CD4-positive, alpha-beta T cell treated with Interleukin-6 for 4 hours (primary cell): ENCODE data around the gene PSKH1.

Experiments
- DNase-seq: peaks from one replicate; pipeline ENCODE4 v3.0.0-alpha.2; 2020; ENCODE audit warnings: mixed read lengths

The PSKH1 gene

DNA sequence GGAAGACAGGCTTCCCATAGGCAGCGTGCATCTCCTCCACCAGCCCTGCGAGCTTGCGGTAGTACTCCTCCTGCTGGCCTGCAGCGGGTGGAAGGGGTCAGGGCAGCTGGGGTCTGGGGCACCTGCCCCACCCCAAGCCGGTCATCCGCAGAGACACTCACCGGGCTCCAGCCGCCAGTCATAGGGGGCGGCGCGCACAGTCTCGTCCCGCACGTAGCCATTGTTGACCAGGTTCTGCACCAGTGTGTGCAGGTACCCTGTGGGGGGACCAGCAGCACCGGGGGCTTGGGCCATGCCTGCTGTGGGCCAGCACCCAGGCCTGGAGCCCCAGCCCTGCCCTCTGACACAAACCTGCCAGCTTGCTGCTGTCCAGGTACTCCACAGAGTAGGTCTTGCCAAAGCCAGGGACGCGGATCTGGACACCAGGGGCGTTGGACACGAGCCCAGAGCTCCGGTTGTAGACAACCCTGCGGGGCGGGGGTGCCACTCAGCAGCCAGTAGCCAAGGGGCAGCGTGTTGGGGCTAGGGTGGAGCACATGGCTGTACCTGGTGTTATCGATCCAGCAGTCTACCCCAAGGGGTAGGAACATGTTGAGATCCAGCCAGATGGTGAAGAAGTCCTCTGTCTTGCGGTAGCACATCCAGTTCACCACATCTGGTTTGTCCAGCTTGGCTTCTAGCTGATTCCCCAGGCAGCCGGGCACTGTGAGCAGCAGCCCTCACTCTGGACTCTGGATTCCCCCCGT, 49.6 kb downstream of the PSKH1 start:
- no peak for DNase-seq

DNA sequence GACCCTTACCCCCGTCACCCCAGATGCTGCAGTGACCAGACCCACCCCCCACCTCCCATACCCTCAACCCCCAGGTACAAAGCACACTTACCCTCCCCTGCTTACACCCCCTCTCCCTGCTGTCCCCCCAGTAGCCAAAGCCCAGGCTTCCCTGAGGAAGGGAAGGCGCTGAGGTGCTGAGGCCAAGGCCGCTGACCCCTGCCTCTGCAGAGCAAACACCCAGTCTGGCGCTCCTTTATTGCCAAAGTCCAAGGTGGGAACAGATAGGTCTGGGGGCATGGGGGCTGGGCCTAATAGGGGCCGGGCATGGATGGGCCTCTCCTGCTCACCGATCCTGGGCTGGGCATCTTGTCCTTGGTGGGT, 50.2 kb downstream of the PSKH1 start:
- no peak for DNase-seq

DNA sequence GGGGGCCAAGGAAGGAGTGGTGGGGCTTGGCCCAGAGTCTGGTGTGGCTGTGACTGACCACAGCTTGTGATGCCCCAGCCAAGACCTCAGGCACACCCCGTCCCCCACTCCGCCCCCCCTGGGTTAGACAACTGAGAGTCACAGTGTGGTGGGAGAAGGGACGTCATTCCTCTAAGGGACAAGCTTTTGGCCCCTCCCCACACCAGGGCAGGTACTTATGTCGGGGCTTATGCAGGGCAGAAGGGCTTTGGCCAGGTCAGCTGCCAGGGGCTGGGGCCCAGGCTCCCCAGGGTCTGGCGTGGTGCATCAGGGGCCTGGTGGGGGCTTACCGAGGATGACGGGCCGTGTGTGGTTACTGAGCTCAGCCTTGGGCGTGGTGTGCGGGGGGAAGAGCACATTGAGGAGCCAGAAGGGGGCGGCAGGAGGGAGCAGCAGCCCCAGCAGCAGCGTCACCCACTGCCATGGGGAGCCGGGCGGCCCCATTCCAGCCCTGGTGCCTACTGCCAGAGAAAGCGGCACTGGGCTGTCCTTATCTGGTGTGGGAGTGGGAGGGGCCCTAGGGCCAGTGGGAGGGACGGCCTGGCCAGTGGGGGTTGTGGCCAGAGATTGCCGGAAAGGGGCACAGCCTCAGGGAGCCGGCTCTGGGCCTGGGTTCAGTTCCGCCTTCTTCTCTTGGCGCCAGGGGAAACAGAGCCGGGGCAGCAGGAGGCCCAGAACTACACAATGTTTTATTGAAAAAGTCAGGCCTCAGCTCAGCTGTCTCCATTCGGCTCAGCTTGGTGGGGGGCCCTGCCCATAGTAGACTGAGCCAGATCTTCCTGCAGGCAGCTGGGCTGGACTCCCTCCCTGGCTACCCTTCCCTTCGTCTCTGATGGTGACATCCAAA, 50.8 kb downstream of the PSKH1 start, which contains the start of gene LCAT:
Gene LCAT, minus strand, starts transcription at position 502 of the 886 bp plus-strand sequence. Its CDS starts 19 bp downstream, at position 483.
- DNase-seq, result no peak

DNA sequence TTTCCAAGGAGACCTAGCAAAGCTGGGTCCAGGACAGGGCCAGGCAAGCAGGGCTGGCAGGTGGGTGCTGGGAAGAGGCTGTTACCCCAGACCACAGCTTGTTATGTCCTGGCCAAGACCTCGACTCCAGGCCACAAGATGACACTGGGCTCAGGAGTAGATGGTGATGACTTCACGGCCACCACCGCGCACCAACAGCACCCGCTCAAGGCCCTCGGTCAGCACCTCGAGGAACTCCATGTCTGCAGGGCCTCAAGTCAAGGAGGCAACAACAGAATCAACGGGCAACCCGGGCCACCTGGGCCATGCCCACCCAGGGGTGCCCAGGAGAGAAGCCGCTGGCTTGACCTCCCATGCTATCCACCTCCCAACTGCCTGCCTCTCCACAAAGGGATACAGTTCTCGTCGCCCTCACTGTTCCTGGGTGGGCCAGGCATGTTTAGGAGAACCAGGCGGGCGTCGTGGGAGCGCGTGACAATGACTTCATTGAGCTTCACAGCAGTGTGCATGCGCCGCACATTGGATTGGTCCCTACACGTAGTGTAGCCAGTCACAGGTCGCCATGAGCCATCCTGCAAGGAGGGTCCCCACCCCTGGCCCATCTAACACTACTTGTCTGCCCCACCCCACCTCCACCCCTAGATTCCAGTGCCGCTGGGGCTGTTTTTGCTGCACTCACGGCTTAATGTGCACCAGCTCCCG, 51.8 kb downstream of the PSKH1 start:
- no peak for DNase-seq

DNA sequence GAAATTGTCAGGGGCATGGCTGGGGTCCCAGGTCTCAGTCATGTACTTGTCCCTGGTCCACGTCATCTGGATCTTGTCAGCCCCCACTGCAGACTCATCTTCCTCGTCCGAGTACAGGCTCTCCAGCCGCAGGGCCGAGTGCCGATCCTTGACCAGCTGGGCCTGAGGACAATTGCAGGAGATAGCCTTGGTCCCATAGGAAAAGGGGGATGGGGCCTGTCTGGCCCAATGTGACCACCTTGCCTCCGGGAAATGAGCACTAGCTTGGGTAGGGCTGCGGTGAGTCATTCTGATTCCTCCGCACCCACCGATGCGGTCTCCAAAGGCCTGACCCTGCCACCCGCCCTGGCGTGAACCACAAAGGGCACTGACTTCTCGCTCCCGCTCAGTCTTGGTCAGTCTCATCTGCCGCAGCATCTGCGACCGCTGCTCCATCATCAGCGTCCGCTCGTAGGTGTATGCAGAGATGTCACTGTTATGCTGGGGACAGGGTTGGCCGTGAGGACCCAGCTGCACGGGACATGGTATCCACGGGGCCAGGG, 52.4 kb downstream of the PSKH1 start:
- DNase-seq, result no peak

DNA sequence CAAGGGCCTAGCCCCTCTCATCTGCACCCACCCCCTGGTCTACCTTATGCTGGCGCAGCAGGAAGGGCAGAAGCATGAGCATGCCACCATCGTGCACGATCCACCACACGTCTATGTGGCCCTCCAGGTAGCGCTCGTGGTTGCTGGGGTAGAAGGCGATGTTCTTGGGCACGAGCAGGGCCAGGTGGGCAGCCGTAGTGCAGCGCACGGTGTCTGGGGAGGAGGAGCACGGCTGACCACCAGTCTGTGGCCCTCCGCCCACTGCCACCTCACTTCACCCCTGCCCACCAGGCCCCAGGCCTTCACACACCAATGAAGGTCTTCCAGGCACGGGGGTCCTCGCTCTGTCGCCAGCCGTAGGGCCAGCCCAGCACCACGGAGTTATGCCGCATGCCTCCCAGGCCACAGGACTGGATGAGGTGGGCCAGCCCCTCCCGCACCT, 53.1 kb downstream of the PSKH1 start:
- no peak for DNase-seq

DNA sequence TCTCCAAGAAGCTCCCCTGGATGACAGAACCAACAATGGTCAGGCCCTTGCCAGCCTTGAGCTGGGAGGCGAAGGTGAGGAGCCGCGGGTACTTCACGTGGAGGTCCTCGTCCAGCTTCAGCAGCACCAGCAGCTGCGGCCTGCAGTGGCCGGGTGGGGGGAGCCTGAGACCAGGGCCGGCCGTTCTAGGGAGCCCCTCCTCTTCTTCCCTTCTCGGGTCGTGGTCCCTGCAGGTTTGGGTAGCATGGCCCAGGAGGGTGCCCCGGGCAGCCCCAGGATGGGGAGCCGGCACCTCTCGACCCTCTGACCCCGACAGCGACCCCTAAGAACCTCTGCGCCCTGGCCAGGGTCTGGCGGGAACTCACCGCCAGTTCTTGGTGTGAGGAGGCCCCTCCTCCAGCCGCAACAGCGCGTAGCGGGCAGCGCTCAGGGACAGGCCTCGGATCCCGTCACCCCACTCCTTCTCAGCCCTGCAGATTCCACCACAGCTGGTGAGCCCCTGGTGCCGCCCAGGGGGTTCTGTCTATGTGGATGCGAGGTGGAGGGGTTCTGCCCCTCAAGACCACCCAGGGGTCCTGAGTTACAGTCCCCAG, 54.0 kb downstream of the PSKH1 start:
- no peak for DNase-seq

DNA sequence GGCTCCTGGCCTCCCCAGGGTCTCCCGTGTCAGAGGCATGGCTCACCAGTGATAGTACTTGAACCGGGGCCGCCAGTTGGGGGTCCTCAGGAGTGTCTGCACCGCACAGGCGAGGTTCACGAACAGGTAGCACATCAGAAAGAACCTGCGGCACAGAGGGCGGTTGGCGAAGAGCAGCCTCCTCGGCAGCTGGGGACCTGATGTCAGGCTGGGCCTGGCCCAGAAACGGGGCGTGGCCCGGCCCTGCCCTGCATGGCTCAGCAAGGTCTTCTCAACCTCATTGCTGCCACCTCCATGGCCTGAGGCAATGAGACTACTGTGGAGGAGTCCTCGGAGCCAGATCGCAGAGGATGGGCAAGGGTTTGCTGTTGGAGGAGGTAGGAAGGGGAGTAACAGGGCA, 55.0 kb downstream of the PSKH1 start:
- no peak for DNase-seq

DNA sequence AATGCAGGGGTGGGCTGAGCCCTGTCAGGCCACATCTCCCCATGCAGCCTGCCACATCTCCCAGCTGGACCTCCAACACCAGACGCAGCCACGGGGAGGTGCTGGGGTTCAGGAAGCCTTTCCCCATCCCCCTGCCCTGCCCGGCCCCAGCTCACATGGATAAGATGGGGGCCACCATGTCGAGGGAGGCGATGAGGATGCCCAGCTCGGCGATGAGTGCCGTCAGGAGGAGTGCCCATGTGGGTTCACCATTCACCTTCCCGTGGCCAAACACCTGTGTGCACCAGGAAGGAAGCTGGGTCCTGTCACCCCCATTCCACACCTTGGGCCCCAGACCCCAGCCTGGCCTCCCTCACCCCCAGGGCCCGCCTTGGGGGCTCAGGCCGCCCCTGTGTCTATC, 56.6 kb downstream of the PSKH1 start:
- no peak for DNase-seq

DNA sequence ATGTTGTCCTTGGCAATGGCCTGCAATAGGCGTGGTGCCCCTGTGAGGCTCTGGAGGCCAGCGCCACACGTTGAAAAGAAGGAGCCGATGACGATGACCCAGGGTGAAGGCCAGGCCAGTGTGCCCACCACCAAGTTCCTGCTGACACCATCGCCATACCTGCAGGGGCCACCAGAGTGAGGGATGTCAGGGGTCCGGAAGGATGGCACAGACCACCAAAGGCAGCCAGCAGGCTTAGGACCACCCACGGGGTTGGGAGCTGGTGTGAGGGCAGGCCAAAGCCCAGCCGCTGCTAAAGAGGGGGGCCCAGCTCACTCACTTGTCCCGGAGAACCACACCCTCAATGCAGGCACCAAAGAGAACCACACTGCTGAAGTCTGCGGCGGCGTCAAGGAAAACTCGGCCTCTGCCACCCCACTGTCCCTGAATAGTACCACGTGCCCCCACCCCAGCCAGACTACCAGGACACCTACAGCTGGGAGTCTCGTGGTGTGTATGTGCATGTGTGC, 57.3 kb downstream of the PSKH1 start:
- DNase-seq, result no peak

DNA sequence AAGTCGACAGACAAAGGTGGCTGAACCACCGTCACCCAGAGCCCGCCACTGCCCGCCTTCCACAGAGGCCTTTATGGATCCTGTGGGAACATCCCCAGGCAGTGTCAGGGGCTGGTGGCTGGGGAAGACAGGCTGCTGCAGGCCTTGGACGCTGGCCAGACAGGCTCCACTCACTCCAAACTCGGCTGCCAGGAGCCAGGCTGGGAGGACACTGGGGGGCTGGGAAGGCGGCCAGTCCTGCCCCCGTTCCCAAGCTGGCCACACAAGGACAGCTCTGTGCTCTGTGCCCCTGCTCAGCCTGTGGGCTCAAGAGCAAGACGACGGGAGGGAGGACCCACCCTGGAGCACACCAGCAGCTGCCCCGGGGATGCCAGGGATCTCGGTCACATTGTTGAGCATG, 58.4 kb downstream of the PSKH1 start:
- no peak for DNase-seq

DNA sequence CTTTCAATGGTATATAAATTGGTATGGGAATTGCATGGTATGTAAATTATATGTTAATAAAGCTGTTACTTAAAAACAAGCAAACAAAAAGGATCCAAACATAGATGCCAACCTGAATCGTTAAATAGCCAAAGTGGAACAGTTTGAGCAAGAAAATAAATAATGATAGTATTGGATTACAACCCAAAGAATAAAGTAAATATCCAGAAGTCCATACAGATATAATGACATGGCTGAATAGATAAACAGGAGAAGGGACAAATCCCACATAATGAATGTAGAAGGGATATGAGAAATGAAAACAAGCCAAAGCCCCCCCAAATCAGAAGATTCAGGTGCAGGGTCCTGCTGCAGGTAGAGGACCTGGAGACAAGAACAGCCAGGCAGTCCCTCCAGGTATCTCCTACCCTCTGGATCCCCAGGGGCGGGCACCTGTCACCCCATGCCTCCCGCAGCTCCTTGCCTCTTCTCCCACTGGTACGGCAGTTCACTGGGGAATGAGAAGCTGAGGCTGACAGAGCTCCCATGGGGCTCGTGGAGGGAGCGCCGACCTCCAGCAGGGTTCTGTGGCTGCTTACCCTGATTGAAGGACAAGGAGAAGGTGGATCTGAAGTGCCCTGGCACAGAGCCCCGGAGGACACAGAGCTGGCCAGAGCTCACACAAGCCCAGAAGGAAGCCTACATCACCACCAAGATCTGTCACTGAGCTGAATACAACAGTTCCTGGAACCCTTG, 60.8 kb downstream of the PSKH1 start:
- DNase-seq, result no peak

DNA sequence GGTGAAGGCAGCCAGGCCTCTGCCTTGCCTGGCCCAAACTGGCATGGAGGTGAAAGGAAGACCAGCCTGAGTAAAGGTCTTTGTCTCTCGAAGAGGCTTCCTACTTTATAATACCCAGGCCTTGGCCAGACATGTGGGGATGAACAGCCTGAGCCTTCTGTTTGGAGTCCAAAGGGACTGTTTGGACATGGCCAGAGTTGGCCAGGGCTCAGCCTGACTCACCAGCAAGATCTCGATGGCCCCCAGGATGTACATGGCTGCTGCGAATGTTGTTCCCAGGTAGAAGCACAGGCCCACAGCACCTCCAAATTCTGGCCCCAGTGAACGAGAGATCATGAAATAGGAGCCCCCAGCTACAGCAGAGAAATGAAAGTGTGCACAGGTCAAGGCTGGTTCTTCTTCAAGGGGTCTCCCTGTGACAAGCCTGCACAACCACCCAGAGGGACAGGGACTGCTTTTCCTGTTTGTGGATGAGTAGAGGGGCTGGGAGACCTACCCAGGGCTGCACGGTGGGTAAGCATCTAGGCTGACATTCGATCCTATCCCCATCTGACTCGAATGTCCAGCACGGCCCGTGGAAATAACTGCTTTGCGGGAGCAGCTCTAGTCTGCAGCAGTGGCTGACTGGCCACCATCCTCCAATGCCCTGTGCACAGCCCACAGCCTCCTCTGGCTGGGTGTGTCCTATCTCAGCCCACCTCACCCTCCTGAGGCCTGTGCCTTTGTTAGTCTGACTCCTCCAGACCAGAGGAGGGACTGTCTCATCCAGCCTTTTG, 61.6 kb downstream of the PSKH1 start:
- no peak for DNase-seq

DNA sequence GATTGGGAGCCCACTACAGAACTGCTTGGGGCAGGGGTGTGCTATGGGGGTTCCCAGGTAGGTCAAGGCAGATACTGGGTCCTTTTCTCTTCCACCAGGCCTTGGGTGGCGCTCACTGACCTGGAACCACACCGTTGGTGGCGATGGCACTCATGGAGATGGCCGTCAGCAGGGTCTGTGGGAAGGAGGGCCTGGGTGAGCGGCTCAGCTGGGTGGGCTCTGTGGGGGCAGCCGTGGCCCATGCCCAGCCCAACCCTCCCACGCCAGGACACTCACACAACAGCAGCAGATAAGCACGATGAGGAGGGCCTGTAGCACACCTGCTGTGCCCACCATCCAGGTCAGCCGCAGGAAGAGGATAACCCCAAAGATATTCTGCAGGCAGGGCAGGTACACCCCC, 64.6 kb downstream of the PSKH1 start:
- no peak for DNase-seq

DNA sequence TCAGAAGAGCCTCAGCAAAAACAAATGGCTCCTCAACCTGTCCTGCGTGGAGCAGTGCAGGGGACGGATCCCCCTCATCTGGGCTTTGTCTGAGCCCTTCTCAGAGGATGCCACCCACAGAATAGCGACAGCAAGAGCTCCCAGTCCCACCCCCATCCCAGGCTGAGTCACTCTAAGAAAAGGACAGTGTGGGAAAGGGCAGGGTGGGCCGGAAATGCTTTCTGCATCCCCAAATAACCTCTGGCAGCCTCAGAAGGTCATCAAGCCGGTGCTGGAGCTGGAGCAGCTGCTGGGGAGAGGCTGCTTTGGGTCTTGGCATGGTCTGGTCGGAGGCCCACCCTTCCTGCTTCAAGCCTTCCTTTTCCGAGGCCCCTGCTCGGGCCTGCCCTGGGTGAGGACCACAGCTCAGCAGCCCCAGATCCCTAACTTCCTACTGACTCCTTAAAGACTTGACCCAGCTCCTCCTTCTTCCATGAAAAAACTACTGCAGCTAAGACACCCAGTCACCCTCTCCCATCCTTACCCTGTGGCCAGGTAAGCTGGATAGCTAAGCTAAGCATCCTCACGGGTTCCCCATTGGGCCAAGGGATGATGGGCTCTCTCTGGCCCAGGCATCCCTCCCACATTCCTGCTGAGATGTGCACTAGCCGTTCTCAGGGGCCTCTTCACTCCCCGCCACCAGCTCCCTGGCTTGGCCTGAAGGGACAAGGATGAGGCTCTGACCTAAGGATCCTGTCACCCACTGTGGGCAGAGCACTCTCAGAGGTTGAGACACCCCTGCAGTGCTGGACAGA, 66.7 kb downstream of the PSKH1 start:
- DNase-seq, result no peak

DNA sequence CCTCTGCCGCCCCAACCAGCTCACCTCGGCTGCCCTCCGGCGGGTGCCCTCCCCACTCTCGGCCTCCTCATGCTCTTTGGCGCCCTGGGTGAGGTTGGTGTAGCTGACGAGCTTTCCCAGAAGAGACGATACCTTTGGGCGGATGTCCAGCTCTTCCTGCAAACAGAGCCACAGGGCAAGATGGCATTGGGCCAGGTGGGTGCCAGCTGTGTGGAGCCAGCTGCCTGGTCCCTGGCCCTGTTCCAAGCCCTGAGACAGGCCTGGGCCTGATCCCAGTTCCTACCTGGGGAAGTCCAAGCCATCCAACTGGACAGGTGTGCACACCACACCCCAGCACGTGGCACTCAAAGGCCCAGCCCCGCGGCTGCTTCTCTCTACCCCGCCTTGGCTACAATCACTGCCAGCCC, 68.5 kb downstream of the PSKH1 start:
- no peak for DNase-seq

DNA sequence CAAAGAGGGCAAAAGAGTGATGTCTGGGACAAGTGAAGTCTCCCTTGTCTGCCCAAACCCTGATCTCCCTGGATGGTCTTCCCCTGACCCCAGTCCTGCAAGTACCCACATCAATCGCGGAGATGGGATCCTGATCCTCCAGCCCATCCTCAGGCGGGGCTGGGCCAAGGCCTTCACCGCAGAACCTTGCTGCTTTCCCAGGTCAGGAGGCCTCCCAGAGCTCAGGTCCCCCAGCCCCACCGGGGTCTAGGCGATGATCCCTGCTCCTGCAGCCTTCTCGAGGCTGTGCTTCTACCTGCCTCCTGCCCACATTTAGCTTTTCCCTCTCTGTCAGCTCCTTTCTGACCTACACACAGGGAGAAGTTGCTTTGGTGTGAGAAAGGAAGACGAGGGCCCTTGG, 69.1 kb downstream of the PSKH1 start:
- DNase-seq, result no peak

DNA sequence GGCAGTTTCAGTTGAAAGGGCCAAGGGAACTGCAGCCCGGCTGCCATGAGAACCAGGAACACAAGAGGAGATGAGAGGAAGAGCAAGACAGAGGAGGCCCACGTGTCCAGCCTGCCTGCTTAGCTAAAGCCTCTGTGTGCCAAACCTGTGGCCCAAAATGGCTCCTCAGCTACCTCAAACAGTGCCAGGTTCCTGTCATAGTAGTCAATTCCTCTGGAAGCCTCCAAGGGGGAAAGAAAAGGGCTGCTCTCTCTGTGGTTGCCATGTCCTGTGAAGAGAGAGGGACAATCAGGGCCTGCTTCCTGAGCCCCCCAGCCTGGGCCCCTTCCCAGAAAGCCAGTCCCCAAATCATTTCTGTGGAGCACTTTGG, 70.2 kb downstream of the PSKH1 start:
- no peak for DNase-seq

DNA sequence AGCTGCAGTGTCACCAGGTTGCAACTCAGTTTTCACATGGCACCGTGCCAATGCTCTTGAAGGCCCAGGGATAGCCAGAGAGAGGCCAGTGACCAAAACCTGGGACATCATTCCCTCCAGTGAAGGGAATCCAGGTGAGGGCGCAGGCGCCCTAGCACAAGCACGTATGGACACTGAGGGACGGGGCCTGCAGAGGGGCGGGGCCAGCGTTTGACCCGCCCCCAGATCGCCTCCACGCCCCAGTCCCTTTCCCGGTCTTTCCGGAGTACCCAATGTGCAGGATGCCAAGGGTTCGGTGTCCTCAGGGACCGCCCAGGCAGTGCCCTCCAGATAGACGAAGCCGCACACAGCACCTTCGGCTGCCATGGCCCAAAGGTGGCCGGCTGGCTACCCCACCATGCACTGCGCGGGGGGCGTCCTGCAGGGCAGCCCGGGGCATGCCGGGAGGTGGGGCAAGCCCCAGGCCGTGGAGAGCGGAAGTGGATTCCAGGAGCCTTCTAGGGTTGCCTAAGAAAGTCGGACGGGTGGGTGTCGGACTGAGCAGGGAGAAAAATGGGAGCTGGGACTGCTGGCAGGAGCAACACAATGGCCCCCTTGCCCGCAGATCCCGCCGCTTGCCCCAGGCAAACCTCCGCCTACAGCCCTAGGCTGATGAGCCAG, 70.7 kb downstream of the PSKH1 start:
- DNase-seq, result no peak
